Adrenal gland (tissue), 12 donors: ENCODE measurements around the gene ZHX3. TPM values are rescaled to one million over a fixed set of nuclear protein-coding genes. Genes with fewer than 3 reads are reported as not detected.

ENCODE experiments used
- DNase-seq, 7 donors: peaks; one replicate each; pipeline ENCODE4 v3.0.0-alpha.2; 2019 to 2020
- H3K27ac ChIP-seq, 5 donors: fragments of 200-600 bp; sonication (generic) in 4 of 5; 1 replicate in 3 of 5; 2 replicates in 2 of 5; pipeline versions ENCODE4 v1.5.1 to v1.8.0; 2016 to 2020; ENCODE audit warnings: mild to moderate bottlenecking in 1 of 5
- H3K27me3 ChIP-seq: fragments of 200-600 bp; 2 replicates; pipeline ENCODE4 v1.8.0; 2021
- H3K36me3 ChIP-seq, 2 donors: fragments of 200-600 bp; replicated peaks in 1 of 2; 1 replicate in 1 of 2; 2 replicates in 1 of 2; pipeline versions ENCODE4 v1.5.1 to v1.8.0; 2018 to 2022
- H3K4me1 ChIP-seq, 2 donors: fragments of 200-600 bp; replicated peaks in 1 of 2; 1 replicate in 1 of 2; 2 replicates in 1 of 2; pipeline versions ENCODE4 v1.5.1 to v1.8.0; 2018 to 2021
- H3K4me3 ChIP-seq, 4 donors: fragments of 200-600 bp; sonication (generic) in 3 of 4; one replicate each; pipeline ENCODE4 v1.5.1; 2016 to 2018
- H3K9me3 ChIP-seq, 3 donors: fragments of 200-600 bp; sonication (generic) in 1 of 3; replicated peaks in 1 of 3; 1 replicate in 2 of 3; 2 replicates in 1 of 3; pipeline versions ENCODE4 v1.5.1 to v1.8.0; 2016 to 2021
- CTCF ChIP-seq, 6 experiments: fragments of 450-650 bp in 4 of 6; fragments of 200-600 bp in 2 of 6; sonication (generic) in 1 of 6; IDR thresholded peaks; 1 replicate in 5 of 6; 2 replicates in 1 of 6; pipeline versions ENCODE4 v1.5.1 to v1.8.0; 2016 to 2021; ENCODE audit warnings: antibody characterized with exemption in 6 of 6, mild to moderate bottlenecking in 2 of 6, moderate library complexity in 1 of 6
- POLR2A ChIP-seq, 2 donors: fragments of 450-650 bp; IDR thresholded peaks; one replicate each; pipeline ENCODE4 v1.6.1; 2017; ENCODE audit warnings: antibody characterized with exemption in 2 of 2, mild to moderate bottlenecking in 2 of 2, moderate library complexity in 1 of 2
- WGBS, 4 donors: extraction: QIAGEN DNeasy Blood & Tissue Kit in 2 of 4; methylation state at CpG; one replicate each; pipeline versions ENCODE4 v1.1.5 to v1.1.7; 2013 to 2017; 5-methylcytosine and 5-hydroxymethylcytosine counted together
- intact Hi-C, 2 donors: fragments of 100-400 bp; cut with DNase I; formaldehyde crosslinking; loops; one replicate each; pipeline versions ENCODE4 v1.14.1 to v1.15.0; 2022 to 2023
- polyA plus RNA-seq, 3 donors: library from polyadenylated mRNA; stranded (reverse); fragments of 200-250 nt in 2 of 3; fragments of 350-450 nt in 1 of 3; fragmentation: Illumina TruSeq in 1 of 3; extraction: RNeasy Lipid Tissue Mini Kit (QIAGEN cat#74804) in 1 of 3; gene quantifications; one replicate each; pipeline ENCODE4 v1.2.3, GENCODE V29; 2013 to 2014
- total RNA-seq, 9 donors: library from RNA; depleted of rRNA in 4 of 9; stranded (reverse); fragments of >200 nt in 4 of 9; fragments of 120-200 nt in 1 of 9; fragmentation: NEBNext Ultra II Directional in 1 of 9; extraction: Animal tissue kit (Norgen Biotek cat#: 25700) in 1 of 9; gene quantifications; one replicate each; pipeline versions ENCODE4 v1.1.0 to v1.2.4, GENCODE V29; 2013 to 2023
- donor health status: healthy with polysubstance abuse.
- donor health status: Bipolar disorder and iron deficiency.
- donor health status: DM: yes; HTN: yes; CAD: no.
- donor health status: DM: no; HTN: no; CAD: no.
- donor health status: DM: no; HTN: no; CAD: no.
- donor health status: DM: yes; HTN: yes; CAD: no.

The ZHX3 gene
- total and polyA plus RNA-seq, 12 donors = 20.7 to 91.1 (median 51.2) TPM

- TF ChIP-seq POLR2A (IDR thresholded peaks at IDR 0.05) (no peak), CTCF (IDR thresholded peaks at IDR 0.05) (no peak)
- WGBS, 4 donors = 13 to 24% (median 19%) methylated on average over 4 of the region's 4 CpGs
- Histone ChIP-seq H3K36me3 (no peaks in the 10 kb centered on the region), H3K4me3 (no peak overlapping the region), H3K9me3 (no peaks in the 10 kb centered on the region), H3K4me1 (peaks cover 28 to 33% of the 10 kb centered on the region in 2 donors), H3K27me3 (no peaks in the 10 kb centered on the region), H3K27ac (peak overlapping the region in 4 of 5 donors; percentile 34 to 71 (median 61))
- peak in 6 of 7 donors; percentile 37 to 67 (median 40) for DNase-seq
- intact Hi-C loops = loop anchor here in 1 of 2 donors (5.0 kb wide), 2 partner anchors 62 to 103 kb away; no protein-coding TSS in a partner anchor
These were observed 83.0 kb downstream of the ZHX3 start for GRCh38 chr20:41234546-41234945.

DNA sequence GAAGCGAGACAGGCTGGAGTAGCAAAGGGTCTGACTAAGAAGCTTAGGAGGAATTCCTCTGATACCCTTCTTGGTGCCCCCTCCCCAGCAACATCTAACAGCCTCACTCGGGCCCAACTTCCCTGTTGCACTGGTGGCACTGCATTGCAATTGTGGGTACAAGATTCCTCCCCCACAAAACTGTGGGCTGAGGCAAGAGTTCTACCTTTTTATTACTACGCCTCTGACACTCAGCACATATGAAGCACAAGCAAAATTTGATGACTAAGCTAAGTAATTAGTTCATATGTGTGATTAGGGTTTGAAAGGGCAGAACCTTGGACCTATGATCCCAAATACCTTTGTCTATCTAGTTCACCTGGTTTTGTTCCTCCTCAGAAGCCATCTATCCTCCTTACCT lies 83.5 kb downstream of the ZHX3 start:
- Histone ChIP-seq H3K36me3 (no peaks in the 10 kb centered on the region), H3K4me3 (no peak overlapping the region), H3K27me3 (no peaks in the 10 kb centered on the region), H3K27ac (peak overlapping the region in 4 of 5 donors; percentile 38 to 71 (median 61)), H3K4me1 (peaks cover 28 to 33% of the 10 kb centered on the region in 2 donors), H3K9me3 (no peaks in the 10 kb centered on the region)
- intact Hi-C loops = loop anchor here in 1 of 2 donors (5.0 kb wide), 2 partner anchors 62 to 103 kb away; no protein-coding TSS in a partner anchor
- TF ChIP-seq CTCF (IDR thresholded peaks at IDR 0.05) (no peak), POLR2A (IDR thresholded peaks at IDR 0.05) (no peak)
- DNase-seq = no peak
- 90 to 100% (median 94%) methylated on average over 3 of the region's 3 CpGs for WGBS, 4 donors

DNA sequence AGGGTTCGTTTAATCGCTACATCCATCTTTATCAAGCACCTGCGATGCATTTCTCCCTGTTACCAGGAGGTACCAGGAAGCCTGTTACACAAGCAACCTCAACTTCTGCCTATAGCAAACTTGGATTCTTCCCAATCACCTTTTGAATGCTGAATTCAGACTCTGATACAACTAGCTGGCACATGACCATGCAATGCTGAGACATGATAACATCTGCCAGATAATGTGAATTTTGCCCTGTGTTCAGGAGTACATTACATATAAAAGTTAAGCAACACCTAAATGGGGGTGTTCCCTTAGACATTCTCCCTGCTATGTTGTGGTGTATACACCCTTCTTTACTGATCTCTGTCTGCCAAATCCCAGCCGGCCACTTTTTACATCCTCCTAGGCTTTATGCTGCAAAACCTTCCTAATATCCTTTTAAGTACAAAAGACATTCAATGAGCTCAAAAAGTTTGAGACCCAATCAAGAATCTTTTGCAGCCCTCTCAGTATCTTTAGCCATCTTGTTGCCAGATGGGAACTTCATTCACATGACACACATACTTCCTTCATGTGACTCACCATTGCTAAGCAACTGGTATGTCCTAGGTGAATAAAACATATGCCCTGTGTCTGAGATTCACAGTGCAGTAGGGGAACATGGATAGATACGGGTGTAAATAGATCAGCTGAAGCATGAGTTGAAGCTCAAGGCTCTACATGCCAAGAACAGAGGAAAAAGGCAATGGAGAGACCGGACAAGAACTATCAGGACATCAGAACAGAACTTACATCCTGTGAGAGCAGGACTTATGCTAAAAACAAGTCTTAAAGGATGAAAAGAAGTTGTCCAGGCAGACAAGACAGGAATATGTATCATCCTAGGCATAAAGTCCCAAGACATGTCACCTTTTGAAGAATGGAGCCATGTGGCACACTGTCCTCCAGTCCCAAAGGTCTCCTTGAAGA lies 84.3 kb downstream of the ZHX3 start:
- TF ChIP-seq CTCF (IDR thresholded peaks at IDR 0.05) (no peak), POLR2A (IDR thresholded peaks at IDR 0.05) (no peak)
- H3K9me3 ChIP-seq = no peaks in the 10 kb centered on the region
- peaks cover 28 to 33% of the 10 kb centered on the region in 2 donors for H3K4me1 ChIP-seq
- DNase-seq = no peak
- H3K27me3 ChIP-seq = no peaks in the 10 kb centered on the region
- no peak overlapping the region for H3K4me3 ChIP-seq
- WGBS, 4 donors = 83 to 87% (median 86%) methylated on average over 6 of the region's 6 CpGs
- intact Hi-C loops = loop anchor here in 1 of 2 donors (5.0 kb wide), 2 partner anchors 61 to 104 kb away; no protein-coding TSS in a partner anchor
- H3K36me3 ChIP-seq = no peaks in the 10 kb centered on the region
- peak overlapping the region; percentile 38 to 71 (median 52) for H3K27ac ChIP-seq

DNA sequence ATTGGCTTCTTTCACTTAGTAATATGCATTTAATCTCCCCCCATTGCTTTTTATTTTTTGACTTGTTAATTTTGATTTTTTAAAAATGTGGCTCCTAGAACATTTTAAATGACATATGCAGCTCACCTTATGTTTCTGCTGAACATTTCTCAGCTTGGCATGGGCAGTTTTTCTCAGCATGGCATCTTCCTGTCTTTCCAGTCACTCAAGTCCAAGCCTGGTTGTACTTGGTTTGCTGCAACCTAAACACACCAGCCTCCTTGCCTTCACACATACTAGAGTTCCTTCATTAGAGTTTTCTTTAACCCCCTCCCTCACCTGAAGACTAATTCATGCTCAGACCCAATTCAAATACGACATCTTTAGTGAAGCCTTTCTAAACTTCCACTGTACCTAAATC lies 86.4 kb downstream of the ZHX3 start:
- intact Hi-C loops = loop anchor here in 1 of 2 donors (5.0 kb wide), 2 partner anchors 59 to 106 kb away; no protein-coding TSS in a partner anchor
- TF ChIP-seq CTCF (IDR thresholded peaks at IDR 0.05) (no peak), POLR2A (IDR thresholded peaks at IDR 0.05) (no peak)
- DNase-seq = no peak
- Histone ChIP-seq H3K27ac (no peak overlapping the region), H3K4me1 (peaks cover 28 to 33% of the 10 kb centered on the region in 2 donors), H3K27me3 (no peaks in the 10 kb centered on the region), H3K9me3 (no peaks in the 10 kb centered on the region), H3K4me3 (no peak overlapping the region), H3K36me3 (no peaks in the 10 kb centered on the region)
- WGBS, 4 donors = 88 to 100% (median 96%) methylated on average over 1 of the region's 1 CpG
